Measurements from ENCODE around the gene PCSK5.

Gene PCSK5

GRCh38 chr9:76294301-76294700, 403.8 kb downstream of the PCSK5 start:
- Histone ChIP-seq H3K9ac (ENCODE audit: low read length) (no peak overlapping the region), H3K4me3 (ENCODE audit: low read length) (no peak overlapping the region), H3K27me3 (replicated peaks; ENCODE audit: insufficient read depth, low read length) (no peaks in the 10 kb centered on the region), H3K9me3 (replicated peaks; ENCODE audit: insufficient read depth, low read length) (no peaks in the 10 kb centered on the region), H3K4me1 (ENCODE audit: low read length) (no peaks in the 10 kb centered on the region), H3K79me2 (ENCODE audit: low read length) (no peaks in the 10 kb centered on the region), H3K36me3 (replicated peaks; ENCODE audit: insufficient read depth, low read length) (no peaks in the 10 kb centered on the region), H2AFZ (ENCODE audit: low read length) (no peak overlapping the region), H3F3A (ENCODE audit: insufficient read depth, low read length) (no peaks in the 10 kb centered on the region), H3K4me2 (ENCODE audit: low read depth, low read length) (no peak overlapping the region), H4K20me1 (ENCODE audit: insufficient read depth, low read length) (no peaks in the 10 kb centered on the region), H3K27ac (ENCODE audit: low read length) (no peak overlapping the region), H3K9me2 (replicated peaks; ENCODE audit: insufficient read depth, low read length) (no peaks in the 10 kb centered on the region)
- no peak for DNase-seq
- no peak for TF ChIP-seq EZH2 (optimal IDR thresholded peaks at IDR 0.05; ENCODE audit: low read depth, low read length)
- no peak for TF ChIP-seq CTCF (IDR thresholded peaks at IDR 0.05; ENCODE audit: low read length)
- no peak for TF ChIP-seq EZH2phosphoT487 (IDR thresholded peaks at IDR 0.05; ENCODE audit: low read length)

DNA sequence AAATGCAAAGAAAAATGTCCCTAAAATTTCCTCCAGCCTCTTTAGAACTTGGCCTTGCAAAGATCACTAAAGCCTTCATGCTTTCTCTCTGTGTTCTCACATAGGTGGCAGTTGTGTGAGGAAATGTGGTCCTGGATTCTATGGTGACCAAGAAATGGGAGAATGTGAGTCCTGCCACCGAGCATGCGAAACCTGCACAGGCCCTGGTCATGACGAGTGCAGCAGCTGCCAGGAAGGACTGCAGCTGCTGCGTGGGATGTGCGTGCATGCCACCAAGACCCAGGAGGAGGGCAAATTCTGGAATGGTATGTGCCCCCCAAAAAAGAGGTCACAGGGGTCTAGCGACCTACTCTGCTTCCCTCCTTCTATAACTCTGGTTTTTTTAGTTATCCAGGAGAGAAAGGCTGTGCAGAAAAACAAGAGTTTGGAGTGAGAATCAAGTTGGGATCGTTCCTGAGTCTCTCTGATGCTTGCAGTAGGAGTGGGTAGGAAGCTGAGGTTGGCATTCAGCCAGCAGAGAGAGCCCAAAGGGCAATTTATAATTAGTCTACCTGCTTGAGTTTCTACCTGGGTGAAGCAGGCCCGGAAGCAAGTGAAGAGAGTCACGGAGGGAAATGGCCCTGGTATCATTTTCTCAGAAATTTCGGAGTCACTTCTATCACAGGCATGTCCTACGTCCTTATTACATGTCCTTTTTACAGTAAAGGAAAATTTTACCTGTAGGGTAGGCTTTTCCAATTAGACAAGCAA, 406.3 kb downstream of the PCSK5 start:
- Histone ChIP-seq H3K27me3 (replicated peaks; ENCODE audit: insufficient read depth, low read length) (no peaks in the 10 kb centered on the region), H3F3A (ENCODE audit: insufficient read depth, low read length) (no peaks in the 10 kb centered on the region), H3K9me2 (replicated peaks; ENCODE audit: insufficient read depth, low read length) (no peaks in the 10 kb centered on the region), H3K4me2 (ENCODE audit: low read depth, low read length) (no peak overlapping the region), H3K4me1 (ENCODE audit: low read length) (no peaks in the 10 kb centered on the region), H3K9ac (ENCODE audit: low read length) (no peak overlapping the region), H3K9me3 (replicated peaks; ENCODE audit: insufficient read depth, low read length) (no peaks in the 10 kb centered on the region), H3K27ac (ENCODE audit: low read length) (no peak overlapping the region), H3K79me2 (ENCODE audit: low read length) (no peaks in the 10 kb centered on the region), H4K20me1 (ENCODE audit: insufficient read depth, low read length) (no peaks in the 10 kb centered on the region), H3K4me3 (ENCODE audit: low read length) (no peak overlapping the region), H3K36me3 (replicated peaks; ENCODE audit: insufficient read depth, low read length) (no peaks in the 10 kb centered on the region), H2AFZ (ENCODE audit: low read length) (no peak overlapping the region)
- no peak for TF ChIP-seq EZH2phosphoT487 (IDR thresholded peaks at IDR 0.05; ENCODE audit: low read length)
- no peak for DNase-seq

- Histone ChIP-seq H3K4me3 (ENCODE audit: low read length) (no peak overlapping the region), H2AFZ (ENCODE audit: low read length) (no peak overlapping the region), H3K9me2 (replicated peaks; ENCODE audit: insufficient read depth, low read length) (no peaks in the 10 kb centered on the region), H3K27ac (ENCODE audit: low read length) (no peak overlapping the region), H3K9ac (ENCODE audit: low read length) (no peak overlapping the region), H3K4me2 (ENCODE audit: low read depth, low read length) (no peak overlapping the region), H3K79me2 (ENCODE audit: low read length) (no peaks in the 10 kb centered on the region), H3K36me3 (replicated peaks; ENCODE audit: insufficient read depth, low read length) (no peaks in the 10 kb centered on the region), H3K27me3 (replicated peaks; ENCODE audit: insufficient read depth, low read length) (no peaks in the 10 kb centered on the region), H3F3A (ENCODE audit: insufficient read depth, low read length) (no peaks in the 10 kb centered on the region), H3K9me3 (replicated peaks; ENCODE audit: insufficient read depth, low read length) (no peaks in the 10 kb centered on the region), H4K20me1 (ENCODE audit: insufficient read depth, low read length) (no peaks in the 10 kb centered on the region), H3K4me1 (ENCODE audit: low read length) (no peaks in the 10 kb centered on the region)
- no peak for TF ChIP-seq CTCF (IDR thresholded peaks at IDR 0.05; ENCODE audit: low read length)
- no peak for TF ChIP-seq EZH2 (optimal IDR thresholded peaks at IDR 0.05; ENCODE audit: low read depth, low read length)
- TF ChIP-seq EZH2phosphoT487 (IDR thresholded peaks at IDR 0.05; ENCODE audit: low read length), result no peak
- DNase-seq, result no peak
These were observed 407.3 kb downstream of the PCSK5 start for GRCh38 chr9:76297721-76298239.

DNA sequence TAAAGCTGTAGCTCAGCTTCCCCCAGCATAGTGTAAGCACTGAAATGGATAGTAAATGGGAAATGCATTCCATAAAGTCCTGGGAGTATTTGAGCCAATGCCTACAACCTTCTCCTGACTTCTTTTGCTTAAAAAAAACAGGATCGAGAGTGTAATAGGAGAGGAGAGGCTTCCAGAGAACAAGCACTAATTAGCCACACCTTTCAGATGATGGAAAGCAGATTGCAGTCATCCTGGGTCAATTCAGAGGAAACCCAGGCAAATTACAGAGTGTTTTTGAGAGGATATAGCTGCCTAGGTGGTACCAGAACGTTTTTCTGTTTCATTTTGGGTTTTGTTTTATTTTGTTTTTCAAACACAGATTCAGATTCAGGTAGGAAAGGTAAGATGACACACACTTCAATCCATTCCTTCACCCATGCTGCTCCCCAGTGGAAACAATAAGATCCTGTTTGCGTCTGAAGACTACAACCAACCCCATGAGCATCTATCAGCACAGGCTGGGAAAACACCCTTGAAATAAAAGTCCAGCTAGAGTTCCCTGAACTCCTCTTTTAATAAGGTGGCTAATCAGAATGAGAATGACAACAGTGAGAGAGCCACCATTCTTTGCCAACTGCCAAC, 408.2 kb downstream of the PCSK5 start:
- no peak overlapping the region for H3K9ac ChIP-seq (ENCODE audit: low read length)
- H3K4me3 ChIP-seq (ENCODE audit: low read length), result no peak overlapping the region
- H3F3A ChIP-seq (ENCODE audit: insufficient read depth, low read length), result no peaks in the 10 kb centered on the region
- H3K4me2 ChIP-seq (ENCODE audit: low read depth, low read length), result no peak overlapping the region
- H3K9me3 ChIP-seq (replicated peaks; ENCODE audit: insufficient read depth, low read length), result no peaks in the 10 kb centered on the region
- TF ChIP-seq EZH2phosphoT487 (IDR thresholded peaks at IDR 0.05; ENCODE audit: low read length) (no peak), CTCF (IDR thresholded peaks at IDR 0.05; ENCODE audit: low read length) (no peak), EZH2 (optimal IDR thresholded peaks at IDR 0.05; ENCODE audit: low read depth, low read length) (no peak)
- H3K4me1 ChIP-seq (ENCODE audit: low read length), result no peaks in the 10 kb centered on the region
- no peaks in the 10 kb centered on the region for H4K20me1 ChIP-seq (ENCODE audit: insufficient read depth, low read length)
- H3K79me2 ChIP-seq (ENCODE audit: low read length), result no peaks in the 10 kb centered on the region
- no peak for DNase-seq
- no peaks in the 10 kb centered on the region for H3K9me2 ChIP-seq (replicated peaks; ENCODE audit: insufficient read depth, low read length)
- H3K27ac ChIP-seq (ENCODE audit: low read length), result no peak overlapping the region
- H3K27me3 ChIP-seq (replicated peaks; ENCODE audit: insufficient read depth, low read length), result no peaks in the 10 kb centered on the region
- H3K36me3 ChIP-seq (replicated peaks; ENCODE audit: insufficient read depth, low read length), result no peaks in the 10 kb centered on the region
- no peak overlapping the region for H2AFZ ChIP-seq (ENCODE audit: low read length)
